Keratinocyte (primary cell): ENCODE data around the gene SPATA20. TPM values are rescaled to one million over a fixed set of nuclear protein-coding genes. Genes with fewer than 3 reads are reported as not detected.

Experiments
- DNase-seq: peaks from one replicate; pipeline ENCODE4 v3.0.0-alpha.2; 2011; ENCODE audit warnings: low read depth, missing footprints, low spot score
- FAIRE-seq: peaks from 2 replicates; lab custom pipeline; 2011; peaks lifted over from hg19 to GRCh38; lab: Jason Lieb, UNC
- H2AFZ ChIP-seq: 2 replicates; pipeline ENCODE4 v1.6.0; 2012; ENCODE audit warnings: low read length, control low read depth, inconsistent platforms; ENCODE audit not compliant: control insufficient read depth
- H3K27ac ChIP-seq: 2 replicates; pipeline ENCODE4 v1.5.1; 2011; ENCODE audit warnings: low read length; ENCODE audit not compliant: control insufficient read depth, insufficient read depth
- H3K27me3 ChIP-seq: 3 replicates; pipeline ENCODE4 v1.6.0; 2011; ENCODE audit warnings: low read length; ENCODE audit not compliant: control insufficient read depth, insufficient read depth; ENCODE audit errors: extremely low read depth
- H3K36me3 ChIP-seq, 2 experiments: 2 replicates in 1 of 2; 3 replicates in 1 of 2; pipeline ENCODE4 v1.5.1; 2011; ENCODE audit warnings: low read length in 2 of 2, mild to moderate bottlenecking in 1 of 2; ENCODE audit not compliant: control insufficient read depth in 2 of 2, insufficient read depth in 2 of 2; ENCODE audit errors: extremely low read depth in 1 of 2
- H3K4me1 ChIP-seq: 3 replicates; pipeline ENCODE4 v1.5.1; 2011; ENCODE audit warnings: low read length; ENCODE audit not compliant: control insufficient read depth, insufficient read depth; ENCODE audit errors: extremely low read depth
- H3K4me2 ChIP-seq: 3 replicates; pipeline ENCODE4 v1.6.0; 2011; ENCODE audit warnings: low read depth, low read length; ENCODE audit not compliant: control insufficient read depth, insufficient read depth; ENCODE audit errors: extremely low read depth
- H3K4me3 ChIP-seq, 3 experiments: fragments of 200-600 bp in 1 of 3; sonication (generic) in 1 of 3; 2 replicates in 2 of 3; 3 replicates in 1 of 3; pipeline ENCODE4 v1.5.1; 2011 to 2016; ENCODE audit warnings: low read length in 3 of 3, mild to moderate bottlenecking in 3 of 3, control low read depth in 2 of 3, inconsistent platforms in 1 of 3, low read depth in 1 of 3, mixed read lengths in 1 of 3, mixed run types in 1 of 3, moderate library complexity in 1 of 3; ENCODE audit not compliant: control insufficient read depth in 2 of 3, insufficient read depth in 2 of 3; ENCODE audit errors: extremely low read depth in 1 of 3
- H3K79me2 ChIP-seq: 2 replicates; pipeline ENCODE4 v1.6.0; 2012; ENCODE audit warnings: low read length; ENCODE audit not compliant: control insufficient read depth, insufficient read depth
- H3K9ac ChIP-seq: 3 replicates; pipeline ENCODE4 v1.6.0; 2011; ENCODE audit warnings: low read length; ENCODE audit not compliant: control insufficient read depth, insufficient read depth; ENCODE audit errors: extremely low read depth
- H3K9me1 ChIP-seq: 3 replicates; pipeline ENCODE4 v1.6.0; 2011; ENCODE audit warnings: low read length; ENCODE audit not compliant: control insufficient read depth, insufficient read depth; ENCODE audit errors: extremely low read depth
- H3K9me3 ChIP-seq: 2 replicates; pipeline ENCODE4 v1.5.1; 2012; ENCODE audit warnings: low read depth, low read length; ENCODE audit not compliant: control insufficient read depth
- H4K20me1 ChIP-seq: 3 replicates; pipeline ENCODE4 v1.6.0; 2011; ENCODE audit warnings: low read length; ENCODE audit not compliant: control insufficient read depth, insufficient read depth; ENCODE audit errors: extremely low read depth
- EZH2 ChIP-seq: IDR thresholded peaks from one replicate; pipeline ENCODE4 v1.6.1; 2012; ENCODE audit warnings: inconsistent platforms, mild to moderate bottlenecking, low read length, moderate library complexity
- dilution Hi-C: fragments of 300-500 bp; cut with MboI; formaldehyde crosslinking; loops from one replicate; pipeline ENCODE4 v1.7.0; 2020; ENCODE audit warnings: low sequenced_read_pairs; ENCODE audit not compliant: extremely low pct_ligation_motif_present
- polyA plus RNA-seq, 5 experiments: library from polyadenylated mRNA; depleted of rRNA in 3 of 5; stranded (reverse) in 3 of 5; stranded (forward) in 1 of 5; unstranded in 1 of 5; fragments of >200 nt; gene quantifications; 1 replicate in 1 of 5; 2 replicates in 3 of 5; 3 replicates in 1 of 5; pipeline versions ENCODE4 v1.2.1 to v1.2.3, GENCODE V29; 2011 to 2012; ENCODE audit warnings: missing spikeins in 2 of 5, low read depth in 1 of 5, low replicate concordance in 1 of 5
- TF ChIP-seq, protein P1 (sequence below), 3 experiments: IDR thresholded peaks in 1 of 3; conservative IDR thresholded peaks in 1 of 3; optimal IDR thresholded peaks in 1 of 3; 2 replicates in 2 of 3; 3 replicates in 1 of 3; pipeline versions ENCODE3 to v1.5.1; 2011; ENCODE audit warnings: low read length in 3 of 3, mild to moderate bottlenecking in 3 of 3, moderate library complexity in 2 of 3, control low read depth in 1 of 3, inconsistent platforms in 1 of 3; ENCODE audit not compliant: insufficient read depth in 2 of 3; ENCODE audit errors: extremely low read depth in 1 of 3

SPATA20 gene
- polyA plus RNA-seq, 1 donor (not counting 4 experiments of a cell fraction or from before 2014, with no cell fraction given) = 17.2 TPM

DNA sequence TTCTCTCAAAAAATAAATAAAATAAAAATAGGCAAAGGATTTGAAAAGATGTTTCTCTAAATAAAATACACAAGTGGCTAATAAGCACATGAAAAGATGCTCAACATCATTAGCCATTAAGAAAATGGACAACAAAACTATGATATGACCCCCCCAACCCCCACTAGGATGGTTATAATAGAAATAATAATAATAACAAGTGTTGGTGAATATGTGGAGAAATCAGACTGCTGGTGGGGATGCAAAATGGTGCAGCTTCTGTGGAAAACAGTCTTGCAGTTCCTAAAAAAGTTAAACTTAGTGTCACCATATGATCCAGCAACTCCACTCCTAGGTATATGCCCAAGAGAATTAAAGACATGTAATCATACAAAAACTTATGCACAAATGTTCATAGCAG lies 47.7 kb upstream of the SPATA20 start:
- dilution Hi-C loops = no loop called here
- TF ChIP-seq, protein P1, sequence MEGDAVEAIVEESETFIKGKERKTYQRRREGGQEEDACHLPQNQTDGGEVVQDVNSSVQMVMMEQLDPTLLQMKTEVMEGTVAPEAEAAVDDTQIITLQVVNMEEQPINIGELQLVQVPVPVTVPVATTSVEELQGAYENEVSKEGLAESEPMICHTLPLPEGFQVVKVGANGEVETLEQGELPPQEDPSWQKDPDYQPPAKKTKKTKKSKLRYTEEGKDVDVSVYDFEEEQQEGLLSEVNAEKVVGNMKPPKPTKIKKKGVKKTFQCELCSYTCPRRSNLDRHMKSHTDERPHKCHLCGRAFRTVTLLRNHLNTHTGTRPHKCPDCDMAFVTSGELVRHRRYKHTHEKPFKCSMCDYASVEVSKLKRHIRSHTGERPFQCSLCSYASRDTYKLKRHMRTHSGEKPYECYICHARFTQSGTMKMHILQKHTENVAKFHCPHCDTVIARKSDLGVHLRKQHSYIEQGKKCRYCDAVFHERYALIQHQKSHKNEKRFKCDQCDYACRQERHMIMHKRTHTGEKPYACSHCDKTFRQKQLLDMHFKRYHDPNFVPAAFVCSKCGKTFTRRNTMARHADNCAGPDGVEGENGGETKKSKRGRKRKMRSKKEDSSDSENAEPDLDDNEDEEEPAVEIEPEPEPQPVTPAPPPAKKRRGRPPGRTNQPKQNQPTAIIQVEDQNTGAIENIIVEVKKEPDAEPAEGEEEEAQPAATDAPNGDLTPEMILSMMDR (optimal IDR thresholded peaks at IDR 0.05 in 1 of 3, IDR thresholded peaks at IDR 0.05 in 1 of 3, conservative IDR thresholded peaks at IDR 0.05 in 1 of 3; ENCODE audit: extremely low read depth in 1 of 3, insufficient read depth in 2 of 3, low read length in 3 of 3) = no peak
- TF ChIP-seq EZH2 = no peak
- Histone ChIP-seq H3K9ac (no peak overlapping the region), H3K36me3 (no peaks in the 10 kb centered on the region), H3K9me3 (no peaks in the 10 kb centered on the region), H4K20me1 (no peaks in the 10 kb centered on the region), H3K4me3 (no peak overlapping the region), H3K4me1 (peaks cover 18% of the 10 kb centered on the region), H3K27me3 (no peaks in the 10 kb centered on the region), H3K27ac (no peak overlapping the region), H3K79me2 (no peaks in the 10 kb centered on the region), H2AFZ (no peak overlapping the region), H3K4me2 (no peak overlapping the region), H3K9me1 (no peaks in the 10 kb centered on the region)
- FAIRE-seq (no peak), DNase-seq (no peak)

DNA sequence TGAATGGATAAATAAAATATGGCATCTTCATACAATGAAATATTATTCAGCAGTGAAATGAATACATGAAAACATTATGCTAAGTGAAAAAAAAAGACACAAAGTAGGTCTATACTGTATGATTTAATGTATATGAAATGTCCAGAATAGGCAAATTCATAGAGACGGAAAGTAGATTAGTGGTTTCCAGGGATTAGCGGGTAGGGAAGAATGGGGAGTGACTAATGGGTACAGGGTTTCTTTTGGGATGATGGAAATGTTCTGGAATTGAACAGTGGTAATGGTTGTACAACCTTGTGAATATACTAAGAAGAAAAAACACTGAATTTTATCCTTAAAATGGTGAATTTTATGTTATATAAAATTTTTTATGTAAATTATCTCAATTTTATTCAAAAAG lies 47.3 kb upstream of the SPATA20 start:
- Histone ChIP-seq H3K9ac (no peak overlapping the region), H3K4me3 (no peak overlapping the region), H2AFZ (no peak overlapping the region), H3K9me1 (no peaks in the 10 kb centered on the region), H3K27ac (no peak overlapping the region), H3K4me2 (no peak overlapping the region), H3K79me2 (no peaks in the 10 kb centered on the region), H3K36me3 (no peaks in the 10 kb centered on the region), H3K27me3 (no peaks in the 10 kb centered on the region), H3K4me1 (peaks cover 23% of the 10 kb centered on the region), H3K9me3 (no peaks in the 10 kb centered on the region), H4K20me1 (no peaks in the 10 kb centered on the region)
- TF ChIP-seq, protein P1 (optimal IDR thresholded peaks at IDR 0.05 in 1 of 3, IDR thresholded peaks at IDR 0.05 in 1 of 3, conservative IDR thresholded peaks at IDR 0.05 in 1 of 3; ENCODE audit: extremely low read depth in 1 of 3, insufficient read depth in 2 of 3, low read length in 3 of 3) = no peak
- no peak for TF ChIP-seq EZH2
- FAIRE-seq (no peak), DNase-seq (no peak)
- dilution Hi-C loops = no loop called here
